Activated T-helper 1 cell treated with anti-CD3 and anti-CD28 coated beads, Interleukin-2, amount 50 U/mL, for 16 hours (primary cell): ENCODE data around the gene RUNDC1.

ENCODE experiments used
- DNase-seq, 2 donors: peaks; one replicate each; pipeline ENCODE4 v3.0.0-alpha.2; 2020; ENCODE audit warnings: low read depth in 1 of 2, low spot score in 1 of 2

The RUNDC1 gene

GRCh38 chr17:43018008-43018853 is 37.9 kb downstream of the RUNDC1 start:
- no peak for DNase-seq

GRCh38 chr17:43018932-43019331 is 38.6 kb downstream of the RUNDC1 start:
- DNase-seq: no peak

GRCh38 chr17:43019418-43019817 is 39.1 kb downstream of the RUNDC1 start:
- no peak for DNase-seq

GRCh38 chr17:43020030-43020621 is 39.8 kb downstream of the RUNDC1 start:
- no peak for DNase-seq

GRCh38 chr17:43020789-43021740 is 40.7 kb downstream of the RUNDC1 start:
- no peak for DNase-seq

- DNase-seq: peak; percentile 25 to 47
These were observed 41.6 kb downstream of the RUNDC1 start, which contains the start of gene VAT1 for GRCh38 chr17:43021741-43022512. VAT1 (minus strand) TSS chr17:43022385; CDS start chr17:43022322, 63 bp downstream.

- DNase-seq: peak; percentile 53 to 63
These were observed 44.3 kb downstream of the RUNDC1 start, which contains the start of gene RND2 for GRCh38 chr17:43024407-43025289. RND2 (plus strand) TSS chr17:43025231; CDS start chr17:43025348, 117 bp downstream.

GRCh38 chr17:43025290-43025657 is 44.9 kb downstream of the RUNDC1 start:
- DNase-seq: no peak

- no peak for DNase-seq
These were observed 45.6 kb downstream of the RUNDC1 start for GRCh38 chr17:43025766-43026537.

- DNase-seq: no peak
These were observed 46.2 kb downstream of the RUNDC1 start for GRCh38 chr17:43026595-43026994.

- no peak for DNase-seq
These were observed 47.0 kb downstream of the RUNDC1 start for GRCh38 chr17:43027091-43028032.

GRCh38 chr17:43028221-43028861 is 48.0 kb downstream of the RUNDC1 start:
- no peak for DNase-seq

GRCh38 chr17:43030137-43030767 is 49.9 kb downstream of the RUNDC1 start:
- no peak for DNase-seq

GRCh38 chr17:43031666-43032065 is 51.3 kb downstream of the RUNDC1 start:
- no peak for DNase-seq

GRCh38 chr17:43033948-43034881 is 53.9 kb downstream of the RUNDC1 start:
- no peak for DNase-seq

- DNase-seq: no peak
These were observed 54.5 kb downstream of the RUNDC1 start for GRCh38 chr17:43034894-43035293.
